Measurements from ENCODE around the gene ATP4B.

GRCh38 chr13:113617961-113618360 is 40.0 kb downstream of the ATP4B start:
- TF ChIP-seq CTCF (IDR thresholded peaks at IDR 0.05; ENCODE audit: low read length) (no peak), EZH2phosphoT487 (IDR thresholded peaks at IDR 0.05; ENCODE audit: low read length) (no peak)

Data from MM.1S (cell line).